K562 (cell line): ENCODE measurements around the gene AP3B2. TPM values are rescaled to one million over a fixed set of nuclear protein-coding genes. Genes with fewer than 3 reads are reported as not detected.

ENCODE experiments used
- ATAC-seq: fragments of 200-7000 bp; cut with Tn5 transposase; 3 replicates; pipeline ENCODE4 v1.9.1; 2020; ENCODE audit warnings: moderate library complexity
- BruUV-seq: library from RNA; stranded (reverse); fragments of 400-500 nt; replicated peaks from 2 replicates; lab custom pipeline; 2021; lab: Mats Ljungman, UMichigan
- CTCF ChIA-PET: fragments of 300-600 bp; formaldehyde crosslinking; extraction: SDS; loops from one replicate; lab custom pipeline; 2021; ENCODE audit warnings: low intra/inter-chr PET ratio; lab: Yijun Ruan, JAX
- POLR2A ChIA-PET: fragments of 300-600, 350-650 bp; sonication (Branson Sonifier 250); formaldehyde crosslinking; extraction: SDS; loops from one replicate; lab custom pipeline; 2021; ENCODE audit warnings: antibody characterized with exemption, inconsistent platforms; lab: Yijun Ruan, JAX
- DNase-seq, 4 experiments: peaks; one replicate each; pipeline versions ENCODE4 v3.0.0 to v3.0.0-alpha.2; 2011 to 2018; ENCODE audit warnings: low spot score in 3 of 4, mixed read lengths in 3 of 4; ENCODE audit errors: extremely low read depth in 1 of 4
- FAIRE-seq: peaks from 2 replicates; lab custom pipeline; 2011; peaks lifted over from hg19 to GRCh38; lab: Jason Lieb, UNC
- H2AFZ ChIP-seq: 2 replicates; pipeline ENCODE4 v1.6.0; 2011; ENCODE audit warnings: low read depth, low read length, control low read depth, inconsistent platforms
- H3K27ac ChIP-seq: fragments of 200-600 bp; 3 replicates; pipeline ENCODE4 v1.8.0; 2011; ENCODE audit warnings: low read depth, mild to moderate bottlenecking, control low read depth, inconsistent platforms, low read length, moderate library complexity, mixed read lengths; ENCODE audit errors: extremely low read depth
- H3K27me3 ChIP-seq, 2 experiments: fragments of 300-600 bp in 1 of 2; 2 replicates in 1 of 2; 3 replicates in 1 of 2; pipeline versions ENCODE4 v1.6.0 to v1.8.0; 2011; ENCODE audit warnings: inconsistent platforms in 2 of 2, low read length in 2 of 2, mild to moderate bottlenecking in 1 of 2, mixed read lengths in 1 of 2, moderate library complexity in 1 of 2; ENCODE audit not compliant: control insufficient read depth in 2 of 2, insufficient read depth in 2 of 2
- H3K36me3 ChIP-seq: fragments of 300-600 bp; 3 replicates; pipeline ENCODE4 v1.8.0; 2011; ENCODE audit warnings: mild to moderate bottlenecking, low read length, inconsistent platforms; ENCODE audit not compliant: control insufficient read depth, insufficient read depth
- H3K4me1 ChIP-seq, 2 experiments: fragments of 200-600 bp in 1 of 2; replicated peaks in 1 of 2; 2 replicates in 1 of 2; 3 replicates in 1 of 2; pipeline versions ENCODE4 v1.5.1 to v1.8.0; 2011; ENCODE audit warnings: inconsistent platforms in 2 of 2, low read length in 2 of 2, mild to moderate bottlenecking in 1 of 2, mixed read lengths in 1 of 2, moderate library complexity in 1 of 2; ENCODE audit not compliant: control insufficient read depth in 2 of 2, insufficient read depth in 2 of 2
- H3K4me2 ChIP-seq: 2 replicates; pipeline ENCODE4 v1.6.1; 2011; ENCODE audit warnings: low read length, control low read depth, inconsistent platforms, mixed read lengths; ENCODE audit not compliant: insufficient read depth
- H3K4me3 ChIP-seq: fragments of 200-600 bp; sonication (generic), shearing (Covaris generic); 2 replicates; pipeline ENCODE4 v1.5.1; 2016; ENCODE audit warnings: control low read depth, inconsistent platforms
- H3K79me2 ChIP-seq: fragments of 200-600 bp; 3 replicates; pipeline ENCODE4 v1.8.0; 2011; ENCODE audit warnings: low read length, inconsistent platforms; ENCODE audit not compliant: control insufficient read depth, insufficient read depth
- H3K9ac ChIP-seq, 2 experiments: 2 replicates each; pipeline versions ENCODE4 v1.6.0 to v1.6.1; 2011; ENCODE audit warnings: low read depth in 2 of 2, low read length in 2 of 2, control low read depth in 1 of 2, inconsistent platforms in 1 of 2, mild to moderate bottlenecking in 1 of 2, mixed read lengths in 1 of 2; ENCODE audit not compliant: insufficient read depth in 1 of 2
- H3K9me1 ChIP-seq: one replicate; pipeline ENCODE4 v1.6.0; 2011; ENCODE audit warnings: inconsistent platforms, mild to moderate bottlenecking, low read length, moderate library complexity; ENCODE audit not compliant: control insufficient read depth, insufficient read depth
- H3K9me3 ChIP-seq: replicated peaks from 2 replicates; pipeline ENCODE4 v1.5.1; 2011; ENCODE audit warnings: low read depth, low read length, inconsistent platforms; ENCODE audit not compliant: control insufficient read depth, insufficient read depth
- H4K20me1 ChIP-seq: replicated peaks from 2 replicates; pipeline ENCODE4 v1.6.1; 2011; ENCODE audit warnings: low read length, inconsistent platforms, mixed read lengths; ENCODE audit not compliant: control insufficient read depth, insufficient read depth
- ATF4 ChIP-seq: fragments of 450-650 bp; formaldehyde crosslinking; IDR thresholded peaks from 2 replicates; pipeline ENCODE4 v1.4.0; 2022; ENCODE audit warnings: mild to moderate bottlenecking, moderate library complexity
- HEY1 ChIP-seq: fragments of 250-450 bp; sonication (Bioruptor Pico); IDR thresholded peaks from 2 replicates; pipeline ENCODE4 v1.5.0; 2020; ENCODE audit warnings: mild to moderate bottlenecking, moderate library complexity, borderline replicate concordance
- NELFE ChIP-seq: IDR thresholded peaks from 2 replicates; pipeline ENCODE4 v1.6.1; 2011; ENCODE audit warnings: mild to moderate bottlenecking; ENCODE audit not compliant: insufficient read depth, insufficient read length
- NR2F6 ChIP-seq: fragments of 450-650 bp; formaldehyde crosslinking; IDR thresholded peaks from 2 replicates; pipeline ENCODE4 v1.4.0; 2020; ENCODE audit warnings: mild to moderate bottlenecking
- POLR2G ChIP-seq: fragments of 200-400 bp; formaldehyde crosslinking; IDR thresholded peaks from 2 replicates; pipeline ENCODE4 v1.6.1; 2017; ENCODE audit warnings: low read depth, mild to moderate bottlenecking, antibody characterized with exemption, low read length, moderate library complexity
- STAT5A ChIP-seq: IDR thresholded peaks from 2 replicates; pipeline ENCODE4 v1.6.1; 2012; ENCODE audit warnings: low read length, inconsistent platforms, borderline replicate concordance
- ZNF696 ChIP-seq: fragments of 250-450 bp; sonication (Bioruptor Pico); conservative IDR thresholded peaks from 2 replicates; pipeline ENCODE4 v1.4.0; 2020; ENCODE audit warnings: mild to moderate bottlenecking, moderate library complexity
- WGBS: fragments of 100-300 bp; shearing (Covaris generic); methylation state at CpG from one replicate; pipeline ENCODE4 v1.1.6; 2016; ENCODE audit warnings: low coverage, mixed read lengths; ENCODE audit not compliant: insufficient coverage; ENCODE audit errors: missing lambda C conversion rate; 5-methylcytosine and 5-hydroxymethylcytosine counted together
- in situ Hi-C: fragments of 300-500 bp; cut with MboI; formaldehyde crosslinking; loops from 4 replicates; pipeline ENCODE4 v1.15.0; 2018; ENCODE audit warnings: inconsistent platforms, mixed read lengths
- intact Hi-C: fragments of 100-400 bp; cut with micrococcal nuclease; formaldehyde crosslinking; loops from 2 replicates; pipeline ENCODE4 v1.14.2; 2022
- polyA plus RNA-seq, 8 experiments: library from polyadenylated mRNA; depleted of rRNA in 4 of 8; stranded (reverse) in 5 of 8; unstranded in 3 of 8; fragments of >200 nt; fragmentation: Nextera tagmentation in 2 of 8; fragmentation: Illumina TruSeq in 1 of 8; extraction: Ambion mirVana in 2 of 8; extraction: Trizol in 1 of 8; gene quantifications; 2 replicates each; pipeline versions ENCODE4 v1.2.1 to v1.2.3, GENCODE V29; 2011 to 2014; ENCODE audit warnings: inconsistent platforms in 1 of 8, missing spikeins in 1 of 8
- total RNA-seq, 7 experiments: library from RNA; depleted of rRNA in 6 of 7; stranded (reverse); fragments of >200 nt in 6 of 7; fragmentation: Illumina TruSeq in 2 of 7; extraction: Trizol in 2 of 7; gene quantifications; 2 replicates each; pipeline versions ENCODE4 v1.2.1 to v1.2.3, GENCODE V29; 2011 to 2021; ENCODE audit warnings: low replicate concordance in 1 of 7

AP3B2 gene
- total and polyA plus RNA-seq, 9 of the 15 experiments (the other 6 are each of a cell fraction or from before 2014, with no cell fraction given) = 0.03 to 0.15 (median 0.10) TPM; not detected in 2

- FAIRE-seq (peak; percentile 32), ATAC-seq (no peak), DNase-seq (no peak)
- H3K4me2 ChIP-seq = no peak overlapping the region
- peaks cover 2 to 48% of the 10 kb centered on the region in 2 experiments; a peak in 4 of 5 replicates for H3K27me3 ChIP-seq
- ChIA-PET CTCF (no interaction called here), POLR2A (interaction anchor here (0.6 kb wide), 1 partner anchor 302 kb away, joined by 4 read pairs; no protein-coding TSS in a partner anchor)
- H3K9ac ChIP-seq = no peak overlapping the region
- no peaks in the 10 kb centered on the region for H3K79me2 ChIP-seq
- WGBS = 0% methylated on average over 3 of the region's 3 CpGs
- peaks cover 0 to 20% of the 10 kb centered on the region in 2 experiments; a peak in 3 of 5 replicates for H3K4me1 ChIP-seq
- in situ Hi-C loops = no loop called here
- peaks cover 5% of the 10 kb centered on the region for H4K20me1 ChIP-seq
- no peaks in the 10 kb centered on the region for H3K36me3 ChIP-seq
- intact Hi-C loops = no loop called here
- TF ChIP-seq POLR2G (no peak), NR2F6 (no peak), HEY1 (CRISPR knock-in tag) (no peak), STAT5A (no peak), ZNF696 (no peak), NELFE (no peak), ATF4 (CRISPR knock-in tag) (no peak)
- no peaks in the 10 kb centered on the region for H3K9me3 ChIP-seq
- no TSS peak for BruUV-seq
- H3K27ac ChIP-seq = no peak overlapping the region
- H2AFZ ChIP-seq = no peak overlapping the region
- no peaks in the 10 kb centered on the region for H3K9me1 ChIP-seq
- no peak overlapping the region for H3K4me3 ChIP-seq
Observed at GRCh38 chr15:82712036-82712435, 2.4 kb upstream of the AP3B2 start.
